HCT116 (cell line): ENCODE data around the gene RLN1. TPM values are rescaled to one million over a fixed set of nuclear protein-coding genes. Genes with fewer than 3 reads are reported as not detected.

ENCODE experiments used
- ATAC-seq: fragments of 200-7000 bp; cut with Tn5 transposase; 2 replicates; pipeline ENCODE4 v1.9.1; 2020; ENCODE audit warnings: mild to moderate bottlenecking, moderate library complexity
- BruUV-seq: library from RNA; stranded (reverse); fragments of 400-500 nt; replicated peaks from 2 replicates; lab custom pipeline; 2021; lab: Mats Ljungman, UMichigan
- CTCF ChIA-PET: fragments of 300-600 bp; sonication (Branson Sonifier 250); formaldehyde crosslinking; loops from one replicate; lab custom pipeline; 2021; ENCODE audit warnings: antibody characterized with exemption; lab: Charles Lee
- POLR2A ChIA-PET: fragments of 300-600, 350-600 bp; sonication (Branson Sonifier 250); formaldehyde crosslinking; loops from one replicate; lab custom pipeline; 2021; ENCODE audit warnings: antibody characterized with exemption; lab: Charles Lee
- RAD21 ChIA-PET, 2 experiments: fragments of 300-600 bp; sonication (Branson Sonifier 250); formaldehyde crosslinking; loops; one replicate each; lab custom pipeline; 2023; ENCODE audit warnings: low total read pairs in 2 of 2; ENCODE audit not compliant: uncharacterized antibody in 2 of 2, unreplicated experiment in 2 of 2, low non-redundant PET in 1 of 2; lab: Charles Lee
- DNase-seq: peaks from one replicate; pipeline ENCODE4 v3.0.0-alpha.2; 2010; ENCODE audit warnings: low read depth, low spot score
- H2AFZ ChIP-seq: fragments of 200-600 bp; shearing (Covaris generic), sonication (generic); 2 replicates; pipeline ENCODE4 v1.6.1; 2017; ENCODE audit warnings: low read depth, mixed run types, mixed read lengths, antibody characterized with exemption, low read length; ENCODE audit not compliant: poor library complexity, severe bottlenecking
- H3K27ac ChIP-seq: 2 replicates; pipeline ENCODE4 v1.5.1; 2012; ENCODE audit warnings: low read depth, low read length
- H3K27me3 ChIP-seq: fragments of 200-600 bp; sonication (generic); 2 replicates; pipeline ENCODE4 v1.6.1; 2016; ENCODE audit warnings: mixed run types, low read length, mixed read lengths; ENCODE audit not compliant: insufficient read depth
- H3K36me3 ChIP-seq, 2 experiments: fragments of 200-500 bp in 1 of 2; fragments of 200-600 bp in 1 of 2; sonication (Bioruptor generic) in 1 of 2; sonication (generic) in 1 of 2; 2 replicates each; pipeline versions ENCODE4 v1.5.1 to v1.6.1; 2014 to 2016; ENCODE audit warnings: low read length in 2 of 2, inconsistent platforms in 1 of 2, mixed read lengths in 1 of 2, mixed run types in 1 of 2; ENCODE audit not compliant: insufficient read depth in 2 of 2, control insufficient read depth in 1 of 2
- H3K4me1 ChIP-seq, 2 experiments: fragments of 200-600 bp in 1 of 2; sonication (generic) in 1 of 2; 2 replicates each; pipeline versions ENCODE4 v1.5.1 to v1.6.1; 2012 to 2017; ENCODE audit warnings: low read length in 2 of 2, inconsistent platforms in 1 of 2, mild to moderate bottlenecking in 1 of 2, mixed read lengths in 1 of 2, mixed run types in 1 of 2, moderate library complexity in 1 of 2; ENCODE audit not compliant: insufficient read depth in 2 of 2, control insufficient read depth in 1 of 2
- H3K4me2 ChIP-seq: fragments of 200-600 bp; sonication (generic); 2 replicates; pipeline ENCODE4 v1.6.1; 2017; ENCODE audit warnings: mixed run types, low read length, mixed read lengths
- H3K4me3 ChIP-seq, 2 experiments: fragments of 200-600 bp in 1 of 2; sonication (generic) in 1 of 2; replicated peaks in 1 of 2; 2 replicates each; pipeline ENCODE4 v1.5.1; 2011 to 2016; ENCODE audit warnings: low read length in 2 of 2, control low read depth in 1 of 2, low read depth in 1 of 2, mild to moderate bottlenecking in 1 of 2, mixed read lengths in 1 of 2, mixed run types in 1 of 2
- H3K79me2 ChIP-seq: fragments of 200-600 bp; sonication (generic); 2 replicates; pipeline ENCODE4 v1.6.1; 2017; ENCODE audit warnings: mild to moderate bottlenecking, mixed run types, low read length, moderate library complexity, mixed read lengths; ENCODE audit not compliant: insufficient read depth
- H3K9ac ChIP-seq: fragments of 200-600 bp; sonication (generic); 2 replicates; pipeline ENCODE4 v1.6.1; 2016; ENCODE audit warnings: low read length, mixed read lengths
- H3K9me2 ChIP-seq: fragments of 200-600 bp; sonication (generic), shearing (Covaris generic); 2 replicates; pipeline ENCODE4 v1.6.1; 2017; ENCODE audit warnings: mixed run types, mild to moderate bottlenecking, moderate library complexity; ENCODE audit not compliant: insufficient read depth
- H3K9me3 ChIP-seq, 2 experiments: fragments of 200-500 bp in 1 of 2; fragments of 200-600 bp in 1 of 2; sonication (Bioruptor generic) in 1 of 2; sonication (generic) in 1 of 2; 2 replicates each; pipeline ENCODE4 v1.6.1; 2014 to 2017; ENCODE audit warnings: low read length in 2 of 2, mixed read lengths in 2 of 2, inconsistent platforms in 1 of 2, low read depth in 1 of 2, mild to moderate bottlenecking in 1 of 2, mixed run types in 1 of 2, moderate library complexity in 1 of 2; ENCODE audit not compliant: control insufficient read depth in 1 of 2, insufficient read depth in 1 of 2
- H4K20me1 ChIP-seq: fragments of 200-600 bp; sonication (generic), shearing (Covaris generic); 2 replicates; pipeline ENCODE4 v1.6.1; 2017; ENCODE audit warnings: mixed run types, mild to moderate bottlenecking, moderate library complexity; ENCODE audit not compliant: insufficient read depth
- CEBPB ChIP-seq: IDR thresholded peaks from 2 replicates; pipeline ENCODE4 v1.6.1; 2012; ENCODE audit warnings: low read depth
- EZH2 ChIP-seq: fragments of 200-600 bp; sonication (generic); IDR thresholded peaks from 2 replicates; pipeline ENCODE4 v1.6.1; 2017; ENCODE audit warnings: antibody characterized with exemption, mixed run types
- EZH2phosphoT487 ChIP-seq: fragments of 200-600 bp; IDR thresholded peaks from 2 replicates; pipeline ENCODE4 v1.6.1; 2018; ENCODE audit warnings: antibody characterized with exemption, borderline replicate concordance
- FOSL1 ChIP-seq: IDR thresholded peaks from 2 replicates; pipeline ENCODE4 v1.6.1; 2012; ENCODE audit warnings: low read depth
- JUND ChIP-seq: IDR thresholded peaks from 2 replicates; pipeline ENCODE4 v1.6.1; 2012
- POLR2A ChIP-seq: IDR thresholded peaks from 2 replicates; pipeline ENCODE4 v1.7.0; 2011; ENCODE audit warnings: borderline replicate concordance; ENCODE audit not compliant: insufficient read depth, insufficient read length; ENCODE audit errors: extremely low read depth
- POLR2AphosphoS5 ChIP-seq: IDR thresholded peaks from 2 replicates; pipeline ENCODE4 v1.6.1; 2011; ENCODE audit warnings: mild to moderate bottlenecking, low read depth, low read length, moderate library complexity
- RAD21 ChIP-seq: IDR thresholded peaks from 2 replicates; pipeline ENCODE4 v1.6.1; 2012; ENCODE audit warnings: low read depth, mild to moderate bottlenecking
- SIN3A ChIP-seq: IDR thresholded peaks from 2 replicates; pipeline ENCODE4 v1.6.1; 2012; ENCODE audit warnings: low read depth
- TCF7L2 ChIP-seq: IDR thresholded peaks from 2 replicates; pipeline ENCODE4 v1.7.0; 2011; ENCODE audit warnings: borderline replicate concordance, inconsistent platforms; ENCODE audit not compliant: insufficient read depth, insufficient read length; ENCODE audit errors: extremely low read depth
- ZFX ChIP-seq: fragments of 450-650 bp; IDR thresholded peaks from 2 replicates; pipeline ENCODE4 v1.6.1; 2017
- intact Hi-C: fragments of 100-400 bp; cut with micrococcal nuclease; formaldehyde crosslinking; loops from 2 replicates; pipeline ENCODE4 v1.10.0; 2022
- total RNA-seq: library from RNA; stranded (reverse); gene quantifications from one replicate; pipeline ENCODE4 v1.2.1, GENCODE V29; 2021; ENCODE audit not compliant: unreplicated experiment
- TF ChIP-seq, protein P1 (sequence below): IDR thresholded peaks from 2 replicates; pipeline ENCODE4 v1.6.1; 2012
- TF ChIP-seq, protein P2 (sequence below): IDR thresholded peaks from 2 replicates; pipeline ENCODE4 v1.6.1; 2012
- TF ChIP-seq, protein P3 (sequence below), 3 experiments: fragments of 200-600 bp in 1 of 3; sonication (generic) in 1 of 3; IDR thresholded peaks in 2 of 3; conservative IDR thresholded peaks in 1 of 3; 2 replicates each; pipeline ENCODE4 v1.5.1; 2012 to 2017; ENCODE audit warnings: low read depth in 2 of 3, low read length in 2 of 3, antibody characterized with exemption in 1 of 3, borderline replicate concordance in 1 of 3, control low read depth in 1 of 3, mild to moderate bottlenecking in 1 of 3, mixed read lengths in 1 of 3, mixed run types in 1 of 3, moderate library complexity in 1 of 3; ENCODE audit not compliant: insufficient read depth in 1 of 3
- TF ChIP-seq, protein P4 (sequence below): IDR thresholded peaks from 2 replicates; pipeline ENCODE4 v1.6.1; 2011; ENCODE audit warnings: mild to moderate bottlenecking, low read length, moderate library complexity; ENCODE audit not compliant: insufficient replicate concordance; ENCODE audit errors: extremely low read depth

The RLN1 gene
- total RNA-seq, 1 experiment from 2014 or later = not detected

DNA sequence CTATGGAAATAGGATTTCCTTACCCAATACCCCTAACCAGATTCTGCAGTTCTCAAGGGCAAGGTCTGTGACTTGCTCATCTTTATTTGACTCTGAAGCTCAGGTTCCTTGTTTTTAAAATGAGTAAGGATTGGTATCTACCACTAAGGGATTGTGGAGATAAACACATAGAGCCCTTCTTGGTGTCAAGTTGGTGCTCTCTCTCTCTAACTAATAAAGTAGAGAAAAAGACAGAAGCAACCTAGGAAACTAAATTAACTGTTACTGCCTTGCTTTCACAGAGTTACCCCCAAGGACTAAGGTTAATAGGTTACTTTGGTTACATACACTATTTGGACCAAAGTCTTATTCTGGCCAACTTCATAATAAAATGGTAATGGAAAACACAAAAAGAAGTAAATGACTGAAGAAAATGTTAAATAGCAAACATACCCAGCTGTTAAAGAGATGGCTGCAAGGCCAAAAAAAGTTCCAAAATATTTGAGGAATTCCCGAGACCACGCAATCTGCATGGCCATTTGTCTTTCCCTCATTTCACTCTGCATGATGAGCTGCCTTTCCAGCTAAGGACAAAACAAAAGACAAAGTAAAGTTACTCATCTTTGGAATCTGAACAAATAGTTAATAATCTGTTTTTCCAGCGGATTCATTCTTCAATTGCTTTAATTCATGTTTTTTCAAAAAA is 21.8 kb upstream of the RLN1 start:
- H3K4me3 ChIP-seq = no peak overlapping the region
- no peak overlapping the region for H3K27ac ChIP-seq
- DNase-seq = no peak
- H3K27me3 ChIP-seq = no peaks in the 10 kb centered on the region
- no peak overlapping the region for H2AFZ ChIP-seq
- H3K9me3 ChIP-seq = no peaks in the 10 kb centered on the region
- RAD21 ChIA-PET = no interaction called here
- no peaks in the 10 kb centered on the region for H3K36me3 ChIP-seq
- intact Hi-C loops = no loop called here
- no TSS peak for BruUV-seq
- no peaks in the 10 kb centered on the region for H3K79me2 ChIP-seq
- H3K9ac ChIP-seq = no peak overlapping the region
- H3K9me2 ChIP-seq = no peaks in the 10 kb centered on the region
- TF ChIP-seq TCF7L2 (no peak), CEBPB (no peak), FOSL1 (no peak), POLR2AphosphoS5 (no peak), POLR2A (no peak)
- TF ChIP-seq, all 23 proteins: peak for 0
- CTCF ChIA-PET = no interaction called here
- POLR2A ChIA-PET = no interaction called here
- Histone ChIP-seq H3K4me2 (no peak overlapping the region), H4K20me1 (no peaks in the 10 kb centered on the region), H3K4me1 (no peaks in the 10 kb centered on the region)
- ATAC-seq = no peak

DNA sequence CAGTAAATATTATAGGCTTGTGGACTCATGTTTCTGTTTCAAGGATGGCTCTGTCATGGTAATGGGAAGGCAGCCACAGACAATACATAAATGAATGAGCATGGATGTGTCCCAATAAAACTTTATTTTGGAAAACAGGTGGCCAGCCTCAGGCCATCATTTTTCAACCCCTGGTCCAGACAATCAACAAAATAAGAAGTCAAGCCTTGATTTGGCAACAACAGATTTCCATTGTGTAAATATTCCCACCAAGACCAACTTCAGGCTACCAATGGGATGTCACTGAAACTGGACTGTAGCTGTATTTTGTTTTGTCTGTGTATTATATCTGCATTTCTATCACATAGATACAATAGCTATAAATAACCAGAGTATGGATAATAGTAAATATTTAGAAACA is 20.7 kb upstream of the RLN1 start:
- RAD21 ChIA-PET = no interaction called here

More for the DNA sequence above, 20.7 kb upstream of the RLN1 start:
- Histone ChIP-seq H4K20me1 (no peaks in the 10 kb centered on the region), H2AFZ (no peak overlapping the region), H3K9me3 (no peaks in the 10 kb centered on the region), H3K27me3 (no peaks in the 10 kb centered on the region), H3K4me1 (no peaks in the 10 kb centered on the region), H3K4me3 (no peak overlapping the region), H3K27ac (no peak overlapping the region), H3K4me2 (no peak overlapping the region), H3K9ac (no peak overlapping the region), H3K36me3 (no peaks in the 10 kb centered on the region), H3K79me2 (no peaks in the 10 kb centered on the region), H3K9me2 (no peaks in the 10 kb centered on the region)
- intact Hi-C loops = no loop called here
- DNase-seq = no peak
- BruUV-seq = no TSS peak
- ChIA-PET CTCF (no interaction called here), POLR2A (no interaction called here)
- ATAC-seq = no peak
- no peak for TF ChIP-seq CEBPB
- no peak for TF ChIP-seq EZH2
- TF ChIP-seq, protein P1, sequence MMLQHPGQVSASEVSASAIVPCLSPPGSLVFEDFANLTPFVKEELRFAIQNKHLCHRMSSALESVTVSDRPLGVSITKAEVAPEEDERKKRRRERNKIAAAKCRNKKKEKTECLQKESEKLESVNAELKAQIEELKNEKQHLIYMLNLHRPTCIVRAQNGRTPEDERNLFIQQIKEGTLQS = no peak
- no peak for TF ChIP-seq RAD21
- TF ChIP-seq JUND = no peak
- TF ChIP-seq, protein P2, sequence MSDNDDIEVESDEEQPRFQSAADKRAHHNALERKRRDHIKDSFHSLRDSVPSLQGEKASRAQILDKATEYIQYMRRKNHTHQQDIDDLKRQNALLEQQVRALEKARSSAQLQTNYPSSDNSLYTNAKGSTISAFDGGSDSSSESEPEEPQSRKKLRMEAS = no peak
- TF ChIP-seq, protein P3, sequence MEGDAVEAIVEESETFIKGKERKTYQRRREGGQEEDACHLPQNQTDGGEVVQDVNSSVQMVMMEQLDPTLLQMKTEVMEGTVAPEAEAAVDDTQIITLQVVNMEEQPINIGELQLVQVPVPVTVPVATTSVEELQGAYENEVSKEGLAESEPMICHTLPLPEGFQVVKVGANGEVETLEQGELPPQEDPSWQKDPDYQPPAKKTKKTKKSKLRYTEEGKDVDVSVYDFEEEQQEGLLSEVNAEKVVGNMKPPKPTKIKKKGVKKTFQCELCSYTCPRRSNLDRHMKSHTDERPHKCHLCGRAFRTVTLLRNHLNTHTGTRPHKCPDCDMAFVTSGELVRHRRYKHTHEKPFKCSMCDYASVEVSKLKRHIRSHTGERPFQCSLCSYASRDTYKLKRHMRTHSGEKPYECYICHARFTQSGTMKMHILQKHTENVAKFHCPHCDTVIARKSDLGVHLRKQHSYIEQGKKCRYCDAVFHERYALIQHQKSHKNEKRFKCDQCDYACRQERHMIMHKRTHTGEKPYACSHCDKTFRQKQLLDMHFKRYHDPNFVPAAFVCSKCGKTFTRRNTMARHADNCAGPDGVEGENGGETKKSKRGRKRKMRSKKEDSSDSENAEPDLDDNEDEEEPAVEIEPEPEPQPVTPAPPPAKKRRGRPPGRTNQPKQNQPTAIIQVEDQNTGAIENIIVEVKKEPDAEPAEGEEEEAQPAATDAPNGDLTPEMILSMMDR (IDR thresholded peaks at IDR 0.05 in 2 of 3, conservative IDR thresholded peaks at IDR 0.05 in 1 of 3; ENCODE audit: borderline replicate concordance in 1 of 3, insufficient read depth in 1 of 3, low read depth in 2 of 3, low read length in 2 of 3) = no peak
- no peak for TF ChIP-seq SIN3A
- TF ChIP-seq, protein P4, sequence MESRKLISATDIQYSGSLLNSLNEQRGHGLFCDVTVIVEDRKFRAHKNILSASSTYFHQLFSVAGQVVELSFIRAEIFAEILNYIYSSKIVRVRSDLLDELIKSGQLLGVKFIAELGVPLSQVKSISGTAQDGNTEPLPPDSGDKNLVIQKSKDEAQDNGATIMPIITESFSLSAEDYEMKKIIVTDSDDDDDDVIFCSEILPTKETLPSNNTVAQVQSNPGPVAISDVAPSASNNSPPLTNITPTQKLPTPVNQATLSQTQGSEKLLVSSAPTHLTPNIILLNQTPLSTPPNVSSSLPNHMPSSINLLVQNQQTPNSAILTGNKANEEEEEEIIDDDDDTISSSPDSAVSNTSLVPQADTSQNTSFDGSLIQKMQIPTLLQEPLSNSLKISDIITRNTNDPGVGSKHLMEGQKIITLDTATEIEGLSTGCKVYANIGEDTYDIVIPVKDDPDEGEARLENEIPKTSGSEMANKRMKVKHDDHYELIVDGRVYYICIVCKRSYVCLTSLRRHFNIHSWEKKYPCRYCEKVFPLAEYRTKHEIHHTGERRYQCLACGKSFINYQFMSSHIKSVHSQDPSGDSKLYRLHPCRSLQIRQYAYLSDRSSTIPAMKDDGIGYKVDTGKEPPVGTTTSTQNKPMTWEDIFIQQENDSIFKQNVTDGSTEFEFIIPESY = no peak
- TF ChIP-seq POLR2A = no peak
- no peak for TF ChIP-seq EZH2phosphoT487
- TF ChIP-seq FOSL1 = no peak
- no peak for TF ChIP-seq ZFX
